Endothelial cell of umbilical vein (primary cell): ENCODE measurements around the gene SLC2A11. TPM values are rescaled to one million over a fixed set of nuclear protein-coding genes. Genes with fewer than 3 reads are reported as not detected.

ENCODE experiments used
- BruUV-seq: library from RNA; stranded (reverse); fragments of 400-500 nt; replicated peaks from 2 replicates; lab custom pipeline; 2021; lab: Mats Ljungman, UMichigan
- CTCF ChIA-PET: fragments of 300-600, 350-600 bp; sonication (Branson Sonifier 250); formaldehyde crosslinking; loops from one replicate; lab custom pipeline; 2021; ENCODE audit warnings: antibody characterized with exemption, inconsistent platforms; lab: Charles Lee
- POLR2A ChIA-PET: fragments of 300-600, 350-600 bp; sonication (Branson Sonifier 250); formaldehyde crosslinking; loops from one replicate; lab custom pipeline; 2021; ENCODE audit warnings: antibody characterized with exemption, inconsistent platforms; lab: Charles Lee
- DNase-seq: peaks from one replicate; pipeline ENCODE4 v3.0.0-alpha.2; 2011; ENCODE audit warnings: low read depth, low spot score
- FAIRE-seq: peaks from 2 replicates; lab custom pipeline; 2011; peaks lifted over from hg19 to GRCh38; lab: Jason Lieb, UNC
- H2AFZ ChIP-seq: 2 replicates; pipeline ENCODE4 v1.6.0; 2012; ENCODE audit warnings: low read depth, low read length, control low read depth, inconsistent platforms
- H3K27ac ChIP-seq: 2 replicates; pipeline ENCODE4 v1.5.1; 2011; ENCODE audit warnings: low read depth, mild to moderate bottlenecking, control low read depth, low read length, moderate library complexity; ENCODE audit not compliant: insufficient read depth
- H3K27me3 ChIP-seq, 2 experiments: 2 replicates each; pipeline versions ENCODE4 v1.6.0 to v1.6.1; 2011; ENCODE audit warnings: low read length in 2 of 2, mixed read lengths in 1 of 2; ENCODE audit not compliant: control insufficient read depth in 2 of 2, insufficient read depth in 2 of 2
- H3K36me3 ChIP-seq, 2 experiments: 2 replicates in 1 of 2; 3 replicates in 1 of 2; pipeline ENCODE4 v1.5.1; 2011; ENCODE audit warnings: low read length in 2 of 2, mild to moderate bottlenecking in 1 of 2, moderate library complexity in 1 of 2; ENCODE audit not compliant: control insufficient read depth in 2 of 2, insufficient read depth in 2 of 2; ENCODE audit errors: extremely low read depth in 1 of 2
- H3K4me1 ChIP-seq: 3 replicates; pipeline ENCODE4 v1.5.1; 2011; ENCODE audit warnings: mild to moderate bottlenecking, low read length; ENCODE audit not compliant: control insufficient read depth, insufficient read depth; ENCODE audit errors: extremely low read depth
- H3K4me2 ChIP-seq: 2 replicates; pipeline ENCODE4 v1.6.1; 2011; ENCODE audit warnings: low read length, control low read depth, mixed read lengths; ENCODE audit not compliant: insufficient read depth
- H3K4me3 ChIP-seq, 3 experiments: fragments of 200-600 bp in 1 of 3; sonication (generic), shearing (Covaris generic) in 1 of 3; replicated peaks in 1 of 3; 2 replicates each; pipeline ENCODE4 v1.5.1; 2011 to 2016; ENCODE audit warnings: control low read depth in 3 of 3, low read length in 3 of 3, mild to moderate bottlenecking in 2 of 3, inconsistent platforms in 1 of 3, low read depth in 1 of 3, moderate library complexity in 1 of 3; ENCODE audit not compliant: insufficient read depth in 1 of 3
- H3K79me2 ChIP-seq: 2 replicates; pipeline ENCODE4 v1.6.0; 2012; ENCODE audit warnings: low read length, inconsistent platforms; ENCODE audit not compliant: control insufficient read depth, insufficient read depth
- H3K9ac ChIP-seq: replicated peaks from 2 replicates; pipeline ENCODE3; 2011; ENCODE audit warnings: low read length, control low read depth; ENCODE audit not compliant: insufficient read depth; ENCODE audit errors: extremely low read depth
- H3K9me1 ChIP-seq: replicated peaks from 3 replicates; pipeline ENCODE4 v1.6.0; 2011; ENCODE audit warnings: mild to moderate bottlenecking, low read length; ENCODE audit not compliant: control insufficient read depth, insufficient read depth; ENCODE audit errors: extremely low read depth
- H3K9me3 ChIP-seq: replicated peaks from 2 replicates; pipeline ENCODE4 v1.5.1; 2012; ENCODE audit warnings: low read length, inconsistent platforms; ENCODE audit not compliant: control insufficient read depth, insufficient read depth
- H4K20me1 ChIP-seq: replicated peaks from 2 replicates; pipeline ENCODE3; 2011; ENCODE audit warnings: mild to moderate bottlenecking, low read length; ENCODE audit not compliant: control insufficient read depth, insufficient read depth; ENCODE audit errors: extremely low read depth
- EZH2 ChIP-seq: IDR thresholded peaks from 2 replicates; pipeline ENCODE4 v1.6.1; 2012; ENCODE audit warnings: borderline replicate concordance, low read depth, mild to moderate bottlenecking, moderate library complexity, low read length, inconsistent platforms; ENCODE audit not compliant: severe bottlenecking
- FOS ChIP-seq: IDR thresholded peaks from 2 replicates; pipeline ENCODE4 v1.6.1; 2011; ENCODE audit warnings: mild to moderate bottlenecking, low read length, moderate library complexity, borderline replicate concordance; ENCODE audit not compliant: insufficient read depth
- GATA2 ChIP-seq: IDR thresholded peaks from 2 replicates; pipeline ENCODE4 v1.7.0; 2011; ENCODE audit warnings: low read depth, mild to moderate bottlenecking, moderate library complexity, mixed read lengths, low read length; ENCODE audit not compliant: insufficient read length, insufficient read depth
- JUN ChIP-seq: IDR thresholded peaks from 2 replicates; pipeline ENCODE4 v1.6.1; 2011; ENCODE audit warnings: borderline replicate concordance, low read depth; ENCODE audit not compliant: insufficient read length, insufficient read depth
- MAX ChIP-seq: IDR thresholded peaks from 2 replicates; pipeline ENCODE4 v1.6.1; 2011; ENCODE audit not compliant: insufficient read depth, insufficient read length
- MYC ChIP-seq: IDR thresholded peaks from one replicate; pipeline ENCODE4 v1.6.1; 2011; ENCODE audit warnings: mild to moderate bottlenecking, low read depth, low read length
- POLR2A ChIP-seq: IDR thresholded peaks from 2 replicates; pipeline ENCODE4 v1.6.1; 2012; ENCODE audit warnings: low read depth, mild to moderate bottlenecking, control low read depth, low read length
- POLR2AphosphoS5 ChIP-seq: IDR thresholded peaks from 2 replicates; pipeline ENCODE4 v1.6.1; 2012; ENCODE audit warnings: low read depth, mild to moderate bottlenecking, control low read depth, low read length, moderate library complexity; ENCODE audit not compliant: insufficient read depth
- dilution Hi-C: fragments of 300-500 bp; cut with MboI; formaldehyde crosslinking; loops from one replicate; pipeline ENCODE4 v1.15.0; 2019; ENCODE audit warnings: low sequenced_read_pairs; ENCODE audit not compliant: extremely low pct_ligation_motif_present
- intact Hi-C: fragments of 100-400 bp; cut with micrococcal nuclease; formaldehyde crosslinking; loops from one replicate; pipeline ENCODE4 v1.10.0; 2022
- polyA plus RNA-seq, 4 experiments: library from polyadenylated mRNA; depleted of rRNA in 3 of 4; stranded (reverse) in 3 of 4; unstranded in 1 of 4; fragments of >200 nt; gene quantifications; 2 replicates each; pipeline versions ENCODE4 v1.2.1 to v1.2.3, GENCODE V29; 2011 to 2012; ENCODE audit warnings: missing spikeins in 1 of 4
- total RNA-seq: library from RNA; stranded (reverse); gene quantifications from 2 replicates; pipeline ENCODE4 v1.2.3, GENCODE V29; 2021
- TF ChIP-seq, protein P1 (sequence below), 2 donors: IDR thresholded peaks; 1 replicate in 1 of 2; 2 replicates in 1 of 2; pipeline ENCODE4 v1.5.1; 2011; ENCODE audit warnings: low read length in 2 of 2, mild to moderate bottlenecking in 2 of 2, moderate library complexity in 2 of 2, control low read depth in 1 of 2, inconsistent platforms in 1 of 2, low read depth in 1 of 2; ENCODE audit not compliant: insufficient read depth in 1 of 2; ENCODE audit errors: extremely low read depth in 1 of 2

Gene SLC2A11
- total and polyA plus RNA-seq, 2 donors (not counting 3 experiments of a cell fraction or from before 2014, with no cell fraction given): 4.2 to 4.6 TPM

DNA sequence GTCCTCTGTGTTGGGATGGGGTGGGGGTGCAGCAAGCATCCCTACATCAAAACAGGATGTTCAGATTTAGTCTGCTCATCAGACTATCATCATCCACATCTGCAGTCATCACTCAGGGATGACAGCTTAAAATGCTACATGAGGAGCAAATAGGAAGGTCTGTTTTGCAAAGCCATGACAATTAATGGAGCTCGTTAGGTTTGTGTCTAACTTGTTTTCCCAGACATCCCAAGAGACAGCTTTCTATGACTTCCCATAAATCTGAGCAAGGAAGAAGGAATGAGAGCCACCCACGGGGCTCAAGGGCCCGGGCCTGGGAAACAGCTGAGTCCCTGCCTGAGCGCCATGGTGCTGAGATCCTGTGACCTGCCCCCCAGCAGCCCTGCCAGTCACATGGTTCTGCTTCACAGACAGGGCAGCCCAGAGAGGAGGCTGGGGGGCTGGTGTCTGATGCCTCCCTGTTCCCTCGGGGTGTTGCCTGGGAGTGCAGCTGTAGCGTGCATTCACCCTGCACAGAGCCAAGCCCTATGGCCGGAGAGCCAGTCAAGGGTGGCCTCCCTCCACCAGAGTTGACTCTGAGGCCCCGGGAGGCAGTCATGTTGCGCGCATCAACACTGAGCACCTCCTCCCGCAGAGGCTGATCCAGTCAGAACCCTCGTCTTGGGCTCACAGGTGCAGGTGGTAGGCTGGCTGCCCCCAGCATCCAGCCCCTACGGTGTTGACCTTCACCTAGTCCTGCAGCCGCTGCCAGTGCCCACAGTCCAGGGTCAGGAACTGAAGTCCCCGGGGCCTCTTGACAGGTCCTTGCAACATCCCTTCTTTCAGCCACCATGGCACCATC, 30.9 kb upstream of the SLC2A11 start:
- BruUV-seq: no TSS peak
- Histone ChIP-seq H3K27me3 (no peaks in the 10 kb centered on the region), H3K4me1 (no peaks in the 10 kb centered on the region), H3K27ac (no peak overlapping the region), H3K9me3 (no peaks in the 10 kb centered on the region), H4K20me1 (no peaks in the 10 kb centered on the region), H3K36me3 (peaks cover 13 to 59% of the 10 kb centered on the region in 2 experiments), H3K9me1 (no peaks in the 10 kb centered on the region), H2AFZ (no peak overlapping the region), H3K4me3 (no peak overlapping the region), H3K4me2 (no peak overlapping the region), H3K79me2 (no peaks in the 10 kb centered on the region), H3K9ac (no peak overlapping the region)
- dilution Hi-C loops: no loop called here
- intact Hi-C loops: no loop called here
- DNase-seq (no peak), FAIRE-seq (no peak)
- CTCF ChIA-PET: interaction anchor here (1.0 to 1.1 kb wide), 3 partner anchors 23 to 56 kb away, joined by 3 to 5 read pairs (median 4); no protein-coding TSS in a partner anchor
- POLR2A ChIA-PET: no interaction called here
- TF ChIP-seq POLR2A (no peak), POLR2AphosphoS5 (no peak), GATA2 (no peak), FOS (no peak), MYC (no peak), MAX (no peak), JUN (no peak), EZH2 (no peak)
- TF ChIP-seq, protein P1, sequence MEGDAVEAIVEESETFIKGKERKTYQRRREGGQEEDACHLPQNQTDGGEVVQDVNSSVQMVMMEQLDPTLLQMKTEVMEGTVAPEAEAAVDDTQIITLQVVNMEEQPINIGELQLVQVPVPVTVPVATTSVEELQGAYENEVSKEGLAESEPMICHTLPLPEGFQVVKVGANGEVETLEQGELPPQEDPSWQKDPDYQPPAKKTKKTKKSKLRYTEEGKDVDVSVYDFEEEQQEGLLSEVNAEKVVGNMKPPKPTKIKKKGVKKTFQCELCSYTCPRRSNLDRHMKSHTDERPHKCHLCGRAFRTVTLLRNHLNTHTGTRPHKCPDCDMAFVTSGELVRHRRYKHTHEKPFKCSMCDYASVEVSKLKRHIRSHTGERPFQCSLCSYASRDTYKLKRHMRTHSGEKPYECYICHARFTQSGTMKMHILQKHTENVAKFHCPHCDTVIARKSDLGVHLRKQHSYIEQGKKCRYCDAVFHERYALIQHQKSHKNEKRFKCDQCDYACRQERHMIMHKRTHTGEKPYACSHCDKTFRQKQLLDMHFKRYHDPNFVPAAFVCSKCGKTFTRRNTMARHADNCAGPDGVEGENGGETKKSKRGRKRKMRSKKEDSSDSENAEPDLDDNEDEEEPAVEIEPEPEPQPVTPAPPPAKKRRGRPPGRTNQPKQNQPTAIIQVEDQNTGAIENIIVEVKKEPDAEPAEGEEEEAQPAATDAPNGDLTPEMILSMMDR (IDR thresholded peaks at IDR 0.05; ENCODE audit: extremely low read depth in 1 of 2, insufficient read depth in 1 of 2, low read depth in 1 of 2, low read length in 2 of 2): no peak
